Activated CD4-positive, alpha-beta T cell treated with anti-CD3 and anti-CD28 coated beads, Interleukin-2, amount 50 U/mL, for 16 hours (primary cell): Measurements from ENCODE around the gene PIP5K1C.

Source experiments
- DNase-seq: peaks from one replicate; pipeline ENCODE4 v3.0.0-alpha.2; 2020

PIP5K1C gene

GRCh38 chr19:3608079-3608641 lies 92.1 kb downstream of the PIP5K1C start:
- no peak for DNase-seq

GRCh38 chr19:3607303-3608078 lies 92.8 kb downstream of the PIP5K1C start:
- no peak for DNase-seq

- peak; percentile 31 for DNase-seq
Observed at GRCh38 chr19:3606690-3607289, 93.5 kb downstream of the PIP5K1C start, which contains the start of gene TBXA2R. Gene TBXA2R, minus strand, starts transcription at chr19:3606875. Its CDS starts 6,241 bp downstream, at chr19:3600634.

DNA sequence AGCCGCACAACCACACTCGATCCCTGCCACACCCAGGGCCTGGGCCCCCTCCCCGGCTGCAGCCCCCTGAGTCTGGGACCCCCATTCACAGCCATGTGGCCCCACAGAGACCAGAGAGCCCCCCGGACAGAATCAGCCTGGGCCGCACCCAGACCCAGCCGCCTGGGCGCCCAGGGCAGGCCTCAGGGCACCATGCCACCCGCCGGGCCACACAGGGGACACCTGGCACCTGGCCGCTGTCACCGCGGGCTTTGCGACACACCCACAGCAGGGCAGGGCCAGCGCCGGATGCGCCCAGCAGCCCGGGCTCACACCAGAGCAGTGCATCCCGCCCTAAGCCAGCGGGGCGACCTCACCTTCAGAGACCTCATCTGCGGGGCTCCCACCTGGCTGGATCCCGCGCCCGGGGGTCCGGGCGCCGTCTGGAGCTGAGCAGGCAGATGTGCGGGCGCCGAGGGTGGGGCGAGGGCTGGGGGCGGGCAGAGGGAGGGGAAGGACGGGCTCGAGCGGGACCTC lies 94.0 kb downstream of the PIP5K1C start:
- DNase-seq = no peak

- DNase-seq = no peak
Observed at GRCh38 chr19:3605770-3606169, 94.5 kb downstream of the PIP5K1C start.

DNA sequence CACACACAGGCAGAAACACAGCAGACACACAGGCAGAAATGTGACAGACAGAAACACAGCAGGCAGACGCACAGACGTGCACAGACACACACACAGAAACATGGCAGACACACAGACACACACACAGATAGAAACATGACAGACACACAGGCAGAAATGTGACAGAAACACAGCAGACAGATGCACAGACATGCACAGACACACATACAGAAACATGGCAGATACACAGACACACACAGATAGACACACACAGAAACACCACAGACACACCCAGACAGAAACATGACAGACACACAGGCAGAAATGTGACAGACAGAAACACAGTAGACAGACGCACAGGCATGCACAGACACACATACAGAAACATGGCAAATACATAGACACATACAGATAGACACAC lies 94.9 kb downstream of the PIP5K1C start:
- no peak for DNase-seq

DNA sequence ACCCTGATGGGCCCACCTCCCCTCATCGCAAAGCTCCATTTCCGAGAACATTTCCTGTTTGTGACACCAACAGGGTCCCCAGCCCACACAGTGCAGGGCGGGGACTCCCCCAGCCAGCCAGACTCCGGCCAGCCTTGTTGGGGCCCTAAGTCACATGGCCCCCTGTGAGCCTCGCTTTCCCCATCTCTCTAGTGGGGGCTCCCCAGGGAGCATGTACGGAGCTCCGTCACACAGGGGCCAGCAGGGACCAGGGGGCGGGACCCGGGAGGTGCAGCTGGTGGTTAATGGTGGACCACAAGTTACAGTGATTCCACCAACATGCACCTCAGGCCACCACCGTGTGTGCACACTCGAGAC lies 95.3 kb downstream of the PIP5K1C start:
- no peak for DNase-seq

DNA sequence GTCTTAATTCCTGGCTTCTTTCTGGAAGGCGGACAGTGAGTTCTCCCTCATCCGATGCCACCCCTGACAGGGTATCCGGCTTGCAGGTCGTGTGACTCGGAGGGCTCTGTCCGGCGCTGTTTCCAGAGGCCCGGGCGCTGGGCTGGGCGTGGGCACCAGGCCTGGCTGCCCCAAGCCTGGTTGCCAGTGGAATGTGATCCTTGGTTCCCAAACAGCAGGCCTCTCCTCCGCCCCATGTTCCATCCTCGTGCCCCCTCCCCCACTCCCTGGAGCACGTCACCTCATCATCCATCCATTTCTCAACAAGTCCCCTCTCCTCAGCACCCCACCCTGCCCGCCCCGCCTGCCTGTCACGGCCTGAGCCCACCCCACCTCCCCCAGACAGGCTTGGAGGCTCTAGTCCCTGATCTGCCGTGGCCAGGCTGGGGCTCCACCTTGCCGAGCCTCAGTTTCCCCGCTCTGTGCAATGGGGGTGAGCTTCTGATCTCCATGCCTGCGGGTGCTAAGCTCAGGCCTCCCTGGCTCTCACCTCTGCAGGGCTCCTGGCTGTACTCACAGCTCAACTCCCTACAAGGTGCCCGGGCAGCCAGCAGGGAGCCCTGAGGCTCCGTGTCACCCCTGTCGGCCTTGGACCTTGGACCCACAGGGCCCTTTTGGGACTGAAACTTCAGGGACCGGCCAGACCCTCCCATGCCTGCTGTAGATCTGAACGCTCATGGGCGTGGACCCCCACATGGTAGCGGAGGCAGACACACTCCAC lies 95.9 kb downstream of the PIP5K1C start:
- no peak for DNase-seq

GRCh38 chr19:3603121-3603811 lies 97.0 kb downstream of the PIP5K1C start:
- DNase-seq = no peak

GRCh38 chr19:3601021-3601420 lies 99.2 kb downstream of the PIP5K1C start:
- DNase-seq = no peak

- DNase-seq = no peak
Observed at GRCh38 chr19:3599776-3600187, 100.5 kb downstream of the PIP5K1C start.

GRCh38 chr19:3595521-3596061 lies 104.7 kb downstream of the PIP5K1C start:
- DNase-seq = no peak

- DNase-seq = no peak
Observed at GRCh38 chr19:3593156-3593555, 107.1 kb downstream of the PIP5K1C start.

GRCh38 chr19:3591876-3592613 lies 108.2 kb downstream of the PIP5K1C start:
- no peak for DNase-seq

DNA sequence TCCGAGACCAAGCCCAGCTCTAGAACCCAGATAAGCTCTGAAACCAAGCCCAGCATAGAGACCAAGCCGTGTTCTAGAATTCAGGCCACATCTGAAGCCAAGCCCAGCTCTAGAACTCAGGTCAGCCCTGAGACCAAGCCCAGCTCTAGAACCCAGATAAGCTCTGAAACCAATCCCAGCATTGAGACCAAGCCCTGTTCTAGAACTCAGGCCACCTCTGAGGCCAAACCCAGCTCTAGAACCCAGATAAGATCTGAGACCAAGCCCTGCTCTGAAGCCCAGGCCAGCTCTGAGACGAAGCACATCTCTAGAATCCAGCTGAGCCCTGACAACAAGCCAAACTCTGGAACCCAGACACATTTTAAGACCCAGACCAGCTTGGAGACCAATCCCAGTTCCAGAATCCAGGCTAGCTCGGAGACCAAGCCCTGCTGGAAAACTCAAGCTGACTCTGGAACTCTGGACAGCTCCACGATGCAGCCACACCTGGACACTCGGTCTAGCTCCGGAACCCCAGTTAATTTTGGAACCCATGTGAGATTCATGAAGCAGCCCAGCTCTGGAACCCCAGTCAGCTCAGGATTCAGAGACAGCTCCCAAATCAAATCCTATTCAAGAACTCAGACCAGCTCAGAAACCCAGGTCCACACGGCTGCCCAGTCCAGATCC lies 109.1 kb downstream of the PIP5K1C start:
- no peak for DNase-seq

GRCh38 chr19:3589949-3590348 lies 110.3 kb downstream of the PIP5K1C start:
- DNase-seq = no peak

- no peak for DNase-seq
Observed at GRCh38 chr19:3589439-3589838, 110.8 kb downstream of the PIP5K1C start.

DNA sequence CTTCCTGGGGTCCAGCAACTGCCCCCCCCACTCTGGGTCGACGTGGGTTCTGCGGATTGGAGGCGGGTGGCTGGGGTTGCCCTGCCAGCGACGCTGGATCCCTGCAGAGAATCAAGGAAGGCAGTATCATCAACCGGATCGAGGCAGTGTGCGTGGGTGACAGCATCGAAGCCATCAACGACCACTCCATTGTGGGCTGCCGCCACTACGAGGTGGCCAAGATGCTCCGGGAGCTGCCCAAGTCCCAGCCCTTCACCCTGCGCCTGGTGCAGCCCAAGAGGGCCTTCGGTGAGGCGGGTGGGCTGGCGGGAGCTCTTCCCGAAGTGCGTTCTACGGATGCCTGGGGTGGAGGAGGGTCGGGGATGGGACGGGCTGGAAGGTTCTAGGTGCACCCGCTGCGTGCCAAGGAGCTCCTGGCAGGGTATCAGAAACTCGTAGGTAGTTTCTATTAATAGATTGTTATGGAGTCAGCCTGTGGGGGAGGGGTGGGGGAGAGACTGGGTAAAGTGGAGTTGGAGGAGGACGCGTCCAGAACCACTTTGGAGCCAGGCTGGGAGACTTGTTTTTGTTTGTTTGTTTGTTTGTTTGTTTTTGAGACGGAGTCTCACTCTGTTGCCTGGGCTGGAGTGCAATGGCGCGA lies 113.4 kb downstream of the PIP5K1C start:
- no peak for DNase-seq

DNA sequence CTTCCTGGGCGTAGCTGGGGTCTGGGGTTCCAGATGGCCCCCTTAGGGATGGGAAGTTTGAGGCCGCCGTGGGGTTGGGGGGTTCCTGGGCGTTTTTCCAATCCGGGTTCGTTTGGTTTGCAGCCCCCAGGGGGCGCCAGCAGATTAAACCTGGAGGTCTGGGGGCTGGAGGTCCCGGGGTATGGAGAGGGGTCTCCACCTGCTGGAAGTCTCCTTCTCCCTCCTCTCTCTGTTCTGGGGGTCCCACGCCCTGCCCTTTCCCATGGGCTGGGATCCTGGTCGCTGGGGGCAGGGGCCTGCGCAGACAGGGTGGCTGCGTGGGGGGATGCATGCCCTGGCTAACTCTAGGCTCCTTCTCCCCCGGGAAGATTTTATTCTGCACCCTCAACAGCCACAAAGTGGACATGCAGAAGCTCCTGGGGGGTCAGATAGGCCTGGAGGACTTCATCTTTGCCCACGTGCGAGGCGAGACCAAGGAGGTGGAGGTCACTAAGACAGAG lies 114.1 kb downstream of the PIP5K1C start:
- no peak for DNase-seq
